Activated CD4-positive, alpha-beta T cell treated with anti-CD3 and anti-CD28 coated beads, Interleukin-2, amount 50 U/mL, for 16 hours (primary cell): Measurements from ENCODE around the gene MACROH2A1.
"Not testable (repeated sequence)": the region's sequence is repeated elsewhere in the genome, so short reads cannot be mapped to it uniquely, and the experiment has no call there.

Experiments
- DNase-seq: peaks from one replicate; pipeline ENCODE4 v3.0.0-alpha.2; 2020

Gene MACROH2A1

DNA sequence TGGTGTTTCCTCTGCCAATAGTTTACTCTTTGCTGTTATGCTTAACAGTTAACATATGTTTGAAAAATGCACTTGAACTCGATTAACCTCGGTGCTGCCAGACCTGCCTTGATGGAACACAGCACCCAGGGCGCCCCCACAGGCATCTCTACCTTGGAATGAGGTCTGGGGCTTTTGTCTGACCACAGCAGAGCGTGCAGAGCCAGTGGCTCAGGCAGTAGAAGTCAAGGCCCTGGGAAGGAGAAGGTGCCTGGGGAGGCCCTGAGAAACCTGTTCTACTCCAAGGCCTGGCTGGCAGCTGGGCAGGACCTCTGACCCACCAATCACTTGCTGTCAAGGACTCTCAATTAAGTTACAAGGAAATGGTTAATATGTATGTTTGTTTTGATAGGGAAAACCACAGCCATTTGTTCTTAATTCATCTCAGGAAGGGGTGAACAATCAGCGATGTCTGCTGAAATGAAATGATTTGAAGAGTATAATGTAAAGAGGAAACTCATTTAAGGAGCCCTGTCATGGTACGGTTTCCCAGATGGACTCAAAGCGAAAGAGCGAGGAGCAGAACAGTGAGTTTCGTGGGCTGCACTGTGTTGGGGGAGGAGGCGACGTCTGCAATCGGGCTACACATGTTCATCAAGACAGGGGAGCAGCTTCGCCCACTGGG lies 21.9 kb downstream of the MACROH2A1 start:
- peak; percentile 78 for DNase-seq

DNA sequence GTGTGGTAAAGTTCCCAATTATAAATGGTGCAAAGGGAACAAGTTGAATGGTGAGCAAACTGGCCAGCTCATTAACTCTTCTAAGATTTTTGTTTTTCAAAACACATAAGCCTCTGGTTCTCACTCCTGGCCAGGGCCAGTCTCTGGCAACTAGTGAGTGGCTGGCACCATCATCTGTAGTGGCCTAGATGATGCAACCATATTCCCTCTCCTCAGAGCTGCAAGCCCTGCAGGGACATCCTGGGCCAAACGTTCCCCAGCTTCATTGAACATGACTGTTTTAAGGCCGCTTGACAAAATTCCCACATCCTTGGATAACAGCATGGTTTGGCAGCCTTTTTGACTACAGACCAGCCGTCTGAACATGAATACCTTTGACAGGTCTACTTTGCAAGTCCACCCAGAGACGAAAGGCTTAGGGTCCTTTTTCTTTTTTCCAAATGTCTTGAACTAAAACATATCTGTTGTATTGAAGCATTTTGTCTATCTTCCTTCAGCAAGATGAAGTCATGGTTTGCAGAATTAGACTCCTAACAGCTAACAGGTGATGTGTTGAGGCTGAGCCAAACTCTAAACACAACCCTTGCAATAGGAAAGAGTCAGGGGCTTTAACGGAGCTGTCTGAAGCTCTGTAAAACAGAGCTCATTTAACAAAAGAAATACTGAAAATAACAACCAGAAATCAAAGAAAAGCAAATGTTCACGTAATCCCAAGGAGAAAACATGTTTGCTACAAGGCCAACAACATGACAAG lies 23.8 kb downstream of the MACROH2A1 start:
- DNase-seq = no peak

DNA sequence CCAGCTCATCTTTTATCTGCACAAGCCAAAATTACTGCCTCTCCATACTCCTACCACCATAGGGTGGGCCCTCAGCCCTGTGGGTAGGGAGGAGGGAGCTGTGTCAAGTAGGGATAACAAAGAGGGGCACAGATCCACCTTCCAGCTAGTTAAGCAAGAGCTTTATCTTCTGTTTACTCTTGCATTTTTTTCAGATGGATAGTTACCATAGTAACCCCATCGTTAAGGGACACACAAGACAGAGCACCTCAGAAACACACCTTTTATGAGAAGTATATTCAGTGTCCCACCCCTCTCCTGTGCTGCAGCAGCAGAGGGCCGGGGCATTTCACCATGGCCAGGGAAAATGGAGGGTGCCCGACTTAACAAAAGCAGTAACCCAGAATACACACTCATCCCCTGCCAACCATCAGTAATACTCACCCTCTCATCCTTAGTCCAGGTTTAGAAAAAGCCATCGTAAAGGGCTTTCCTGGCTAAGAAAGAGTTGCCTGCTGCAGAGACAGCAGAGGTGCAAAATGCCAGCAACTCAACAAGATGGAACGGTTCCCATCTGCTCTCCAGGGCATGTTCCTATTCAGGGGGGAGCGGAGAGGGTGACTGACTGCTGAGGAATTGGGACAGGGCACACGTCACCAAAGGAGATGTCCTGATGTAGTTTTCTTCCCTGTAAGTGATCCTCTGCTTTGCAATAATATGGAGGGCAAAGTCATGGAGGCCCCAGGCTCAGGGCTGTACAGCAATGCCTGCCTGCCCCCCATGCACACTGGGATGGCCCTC lies 25.1 kb downstream of the MACROH2A1 start:
- no peak for DNase-seq

DNA sequence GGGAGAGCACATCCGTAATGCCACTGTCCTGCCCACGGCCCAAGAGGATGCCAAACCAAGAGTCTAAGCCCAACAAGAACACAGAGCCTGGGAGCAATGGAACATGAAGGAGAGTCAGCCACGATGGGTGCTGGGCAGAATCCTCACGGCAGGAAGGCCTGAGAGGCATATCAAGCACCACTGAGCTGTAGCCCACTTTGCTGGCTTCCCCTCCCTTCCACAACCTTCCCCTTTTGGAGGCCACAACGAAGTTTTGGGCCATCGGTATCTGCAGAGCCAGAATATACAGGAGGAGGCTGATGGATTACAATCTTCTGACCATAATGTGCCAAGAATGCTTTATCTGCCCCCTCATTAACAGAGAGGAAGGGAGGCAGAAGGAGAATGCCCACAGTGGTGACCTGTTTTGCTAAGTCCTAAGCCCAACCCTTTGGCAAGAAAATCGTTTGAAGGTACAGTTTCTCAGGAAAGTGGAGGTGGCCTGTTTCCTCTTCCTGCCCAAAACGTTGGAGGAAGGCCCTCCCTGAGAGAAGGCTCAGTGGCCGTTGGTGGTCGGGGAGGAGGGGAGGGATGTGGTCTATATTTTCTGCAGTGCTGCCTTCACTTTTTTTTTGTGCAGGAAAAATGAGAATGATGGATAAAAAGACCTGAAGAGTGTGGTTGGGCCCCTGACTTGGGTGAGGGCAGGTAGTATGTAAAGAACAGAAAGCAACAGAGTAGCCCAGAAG lies 26.2 kb downstream of the MACROH2A1 start:
- peak; percentile 14 for DNase-seq

DNA sequence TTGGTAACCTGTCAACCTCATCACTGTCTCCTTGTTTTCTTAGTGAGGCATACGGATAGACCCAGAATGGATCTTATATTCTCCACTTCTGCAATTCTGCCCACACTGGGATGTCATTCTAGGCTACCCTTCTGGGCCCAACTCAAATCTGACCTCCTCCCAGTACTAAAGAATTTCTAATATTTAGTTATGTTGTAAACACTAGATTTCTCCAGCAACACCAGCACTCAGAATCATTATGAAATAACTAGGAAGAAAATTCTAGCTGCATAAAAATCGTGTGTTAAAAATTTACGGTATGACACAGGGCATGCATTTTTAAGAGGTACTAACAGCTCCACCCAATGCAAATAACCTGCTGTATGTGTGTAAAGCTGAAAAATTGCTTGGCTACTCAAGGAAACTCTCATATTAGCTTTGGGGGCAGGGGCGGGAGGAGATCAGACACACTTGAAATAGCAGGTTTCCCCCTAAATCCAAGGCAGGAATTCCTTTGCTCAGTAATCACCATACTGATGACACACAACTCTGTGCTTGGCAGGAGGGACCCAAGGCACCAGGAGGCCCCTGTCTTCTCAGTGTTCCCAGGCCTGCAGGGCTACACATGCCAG lies 27.3 kb downstream of the MACROH2A1 start:
- no peak for DNase-seq

DNA sequence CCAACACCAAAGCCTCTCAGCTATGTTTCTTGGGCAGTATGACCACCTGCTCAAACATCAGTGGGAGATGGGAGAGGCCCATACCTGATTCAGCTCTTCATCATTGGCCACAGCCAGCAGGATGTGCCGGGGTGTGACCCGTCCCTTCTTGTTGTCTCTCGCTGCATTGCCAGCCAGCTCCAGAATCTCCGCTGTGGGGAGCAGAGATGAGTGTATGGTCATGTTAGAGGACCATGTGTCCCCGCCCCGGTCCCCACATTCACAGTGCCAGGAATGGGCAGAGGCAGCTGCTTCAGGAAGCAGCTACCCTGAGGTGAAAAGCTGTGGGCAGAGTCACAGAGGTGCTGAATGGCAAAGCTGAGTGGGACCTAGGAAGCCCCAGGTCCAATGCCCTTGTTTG lies 29.1 kb downstream of the MACROH2A1 start:
- no peak for DNase-seq

DNA sequence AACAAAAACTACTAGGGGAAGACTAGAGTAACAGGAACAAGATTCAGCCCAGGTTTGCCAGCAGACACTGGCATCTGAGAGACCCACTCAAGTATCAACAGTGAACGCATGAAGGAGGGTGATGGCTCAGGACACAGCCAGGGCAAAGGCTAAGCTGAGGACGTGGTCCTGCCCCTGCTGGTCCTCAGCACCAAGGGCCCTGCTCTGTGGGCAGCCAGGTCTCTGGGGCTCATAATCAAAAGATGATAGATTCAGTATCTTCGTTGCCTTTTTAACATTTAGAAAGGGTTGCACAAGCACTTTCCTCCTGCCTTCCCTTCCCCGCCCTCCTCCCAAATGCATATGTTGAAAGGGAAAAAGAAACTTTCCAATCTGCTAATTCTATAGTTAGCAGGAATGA lies 31.5 kb downstream of the MACROH2A1 start:
- DNase-seq = no peak

DNA sequence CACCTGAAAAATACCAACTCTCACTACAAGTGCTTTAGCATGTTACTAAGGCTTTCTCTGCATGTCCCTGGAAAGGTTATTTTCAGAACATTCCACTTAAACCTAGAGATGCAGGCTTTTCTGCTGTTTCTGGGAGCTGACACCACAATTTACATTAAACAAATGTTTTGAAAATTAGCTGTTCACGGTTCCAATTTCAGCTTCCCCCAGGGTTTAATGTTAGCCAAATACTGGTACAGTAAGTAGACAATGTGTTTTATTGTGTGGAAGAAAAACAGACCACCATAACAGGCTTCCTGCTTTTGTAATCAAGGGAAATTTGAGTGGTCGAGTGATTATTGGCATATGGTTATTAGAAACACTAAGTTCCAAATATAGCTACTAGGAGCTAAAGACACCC lies 32.0 kb downstream of the MACROH2A1 start:
- DNase-seq = no peak

DNA sequence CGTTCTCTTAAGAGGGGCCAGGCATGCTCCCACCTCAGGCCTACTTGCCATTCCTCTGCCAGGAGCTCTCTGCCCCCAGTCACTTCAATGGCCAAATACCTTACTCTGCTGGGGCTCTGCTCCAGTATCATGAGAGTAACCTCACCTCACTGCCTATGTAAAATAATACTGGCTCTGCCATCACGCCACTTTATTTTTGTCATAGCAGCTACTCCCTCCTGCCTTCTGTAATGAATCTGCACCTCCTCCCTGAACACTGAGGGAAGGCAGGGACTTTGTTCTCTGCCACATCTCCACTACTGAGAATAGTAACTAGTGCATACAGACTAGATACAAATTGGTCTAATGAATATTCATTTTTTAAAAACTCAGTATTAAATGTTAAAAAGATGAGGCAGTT lies 33.8 kb downstream of the MACROH2A1 start:
- no peak for DNase-seq

DNA sequence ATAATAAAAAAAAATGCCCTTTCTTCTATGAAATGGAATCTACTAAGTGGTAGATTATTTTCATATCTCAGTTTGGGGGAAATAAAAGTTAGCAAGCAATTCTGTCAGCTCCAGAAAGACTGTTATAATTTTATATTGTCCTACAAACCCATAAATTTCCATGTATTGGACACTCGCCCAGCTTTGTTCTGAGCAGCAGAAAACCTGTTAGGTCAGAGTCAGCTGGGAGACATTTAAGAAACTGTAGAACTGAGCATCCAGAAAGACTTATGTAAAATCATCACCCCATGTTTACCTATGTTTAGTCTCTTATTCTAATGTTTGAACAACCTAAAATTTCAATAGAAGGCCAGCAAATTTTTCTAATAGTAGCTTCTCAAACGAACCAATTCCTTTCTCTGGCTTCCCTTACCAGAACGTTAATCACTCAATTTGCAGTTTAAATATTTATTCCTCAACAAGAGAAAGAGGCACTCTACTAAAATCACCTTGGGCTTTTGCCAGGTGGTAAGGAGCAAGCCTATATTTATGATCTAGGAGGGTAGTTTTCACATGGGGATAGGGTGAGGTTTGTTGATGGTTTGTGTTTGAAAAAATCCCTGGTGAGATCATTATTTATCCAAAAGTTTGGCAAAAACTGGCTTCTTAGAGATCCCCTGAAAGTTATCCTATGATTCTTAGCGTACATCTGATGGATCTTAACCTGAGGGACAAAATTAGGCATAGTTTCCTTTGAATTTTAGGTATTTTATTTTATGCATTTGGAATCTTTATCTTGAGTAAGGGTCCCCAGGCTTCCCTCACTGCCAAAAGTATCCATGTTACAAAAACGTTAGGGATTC lies 34.4 kb downstream of the MACROH2A1 start:
- no peak for DNase-seq

DNA sequence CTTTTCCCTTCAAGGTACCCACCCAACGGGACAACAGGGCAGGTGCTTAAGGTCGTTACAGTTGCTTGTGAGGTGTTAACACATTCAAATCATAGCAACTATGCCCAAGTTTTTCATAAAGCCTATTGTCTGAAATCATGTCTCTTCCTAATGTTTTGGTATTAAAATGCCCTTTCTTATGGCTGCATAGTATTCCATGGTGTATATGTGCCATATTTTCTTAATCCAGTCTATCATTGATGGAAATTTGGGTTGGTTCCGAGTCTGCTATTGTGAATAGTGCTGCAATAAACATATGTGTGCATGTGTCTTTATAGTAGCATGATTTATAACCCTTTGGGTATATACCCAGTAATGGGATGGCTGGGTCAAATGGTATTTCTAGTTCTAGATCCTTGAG lies 35.7 kb downstream of the MACROH2A1 start:
- not testable (repeated sequence) for DNase-seq

DNA sequence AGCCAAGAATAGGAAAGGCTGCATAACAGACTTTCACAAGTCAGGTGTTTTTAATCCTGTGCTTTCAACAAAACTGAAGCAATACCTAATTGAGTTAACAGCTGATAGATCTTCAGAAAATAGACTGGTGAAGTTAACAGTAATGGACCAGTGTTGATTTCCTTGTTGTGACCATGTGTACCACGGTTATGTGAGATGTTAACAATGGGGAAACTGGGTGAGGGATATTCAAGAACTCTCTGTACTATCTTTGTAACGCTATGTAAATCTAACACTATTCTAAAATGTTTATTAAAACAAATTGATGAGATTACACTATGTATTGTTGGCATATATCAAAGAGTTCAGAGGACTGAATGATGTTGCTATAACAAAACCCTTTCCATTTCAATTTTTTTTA lies 36.9 kb downstream of the MACROH2A1 start:
- DNase-seq = no peak

DNA sequence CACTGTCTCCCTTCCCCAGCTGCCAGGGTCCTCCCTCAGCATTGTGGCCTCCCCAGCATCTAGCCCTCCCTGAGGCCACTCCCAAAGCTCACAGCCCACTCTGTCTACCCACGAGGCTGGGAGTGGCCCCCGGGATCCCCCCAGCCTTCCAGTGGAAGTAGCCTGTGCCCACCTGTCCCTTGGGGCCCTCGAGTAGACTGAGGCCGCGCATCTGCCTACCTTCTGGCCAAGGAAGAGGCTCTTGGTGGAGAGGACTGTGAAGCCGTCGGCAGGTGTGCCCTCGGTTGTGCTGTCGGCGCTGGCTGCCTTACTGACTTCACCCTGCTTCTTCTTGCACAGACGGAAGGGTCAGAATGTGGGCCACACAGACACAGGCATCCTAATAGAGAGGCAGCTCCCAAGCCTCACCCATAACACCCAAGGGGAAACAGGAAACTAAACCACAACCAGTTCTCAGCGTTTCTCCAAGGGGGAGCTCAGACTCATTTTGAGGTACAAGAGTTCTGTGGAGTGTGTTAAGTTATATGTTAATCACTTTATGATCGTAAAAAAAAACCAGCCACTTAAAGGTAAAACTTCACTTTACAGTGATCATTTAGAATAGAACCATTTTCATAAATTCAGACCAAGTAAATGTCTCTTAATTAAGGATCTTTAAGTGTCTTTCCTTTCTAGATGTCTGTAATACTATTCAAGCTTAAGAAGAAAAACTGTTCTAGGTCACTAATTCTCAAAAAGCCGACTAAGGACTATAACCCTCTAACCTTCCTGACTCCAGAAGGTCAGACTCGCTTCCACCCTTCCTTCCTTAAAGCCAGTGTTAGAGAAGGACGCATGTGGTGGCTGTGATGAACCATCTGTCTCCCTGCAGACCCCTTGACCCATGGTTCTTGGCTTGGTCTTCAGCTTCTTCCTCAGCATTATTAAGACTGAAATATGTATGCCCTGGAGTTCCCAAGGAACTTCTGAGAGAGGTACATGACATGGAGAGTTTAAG lies 38.5 kb downstream of the MACROH2A1 start:
- peak; percentile 5 for DNase-seq

DNA sequence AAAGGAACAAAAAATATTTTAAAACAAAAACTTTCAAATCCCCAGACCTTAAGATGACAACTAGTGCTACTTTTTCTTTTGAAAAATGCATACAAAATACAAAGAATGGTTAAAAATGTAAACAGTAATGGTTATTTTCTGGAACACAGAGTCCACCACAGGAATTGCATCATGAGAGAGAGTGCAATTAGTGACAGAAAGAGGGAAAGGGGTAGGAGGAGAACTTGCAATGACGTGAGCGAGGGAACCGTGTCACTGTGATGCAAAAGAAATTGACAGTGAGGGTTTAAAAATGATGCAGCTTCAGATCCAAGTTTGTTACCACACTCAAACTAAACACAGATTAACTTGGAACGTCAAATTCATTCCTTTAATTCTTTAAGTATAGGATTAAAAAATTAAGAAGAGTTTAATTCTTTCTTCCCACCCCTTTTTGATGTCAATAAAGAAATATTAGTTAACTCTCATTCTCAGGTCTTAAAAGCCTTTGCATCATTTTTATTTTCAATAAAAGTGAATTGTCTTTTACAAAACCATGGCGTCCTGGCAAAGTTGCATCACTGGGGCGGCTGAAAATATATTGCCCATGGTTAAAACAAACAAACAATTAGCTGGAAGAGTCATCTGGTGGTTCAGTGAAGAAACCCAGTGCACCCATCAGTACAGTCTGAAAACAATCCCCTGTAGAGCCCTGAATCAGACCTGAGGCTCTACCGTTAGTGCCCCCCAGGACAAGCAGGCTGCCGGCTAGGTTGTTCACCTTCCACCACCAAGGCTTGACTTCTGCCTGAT lies 39.5 kb downstream of the MACROH2A1 start:
- no peak for DNase-seq

DNA sequence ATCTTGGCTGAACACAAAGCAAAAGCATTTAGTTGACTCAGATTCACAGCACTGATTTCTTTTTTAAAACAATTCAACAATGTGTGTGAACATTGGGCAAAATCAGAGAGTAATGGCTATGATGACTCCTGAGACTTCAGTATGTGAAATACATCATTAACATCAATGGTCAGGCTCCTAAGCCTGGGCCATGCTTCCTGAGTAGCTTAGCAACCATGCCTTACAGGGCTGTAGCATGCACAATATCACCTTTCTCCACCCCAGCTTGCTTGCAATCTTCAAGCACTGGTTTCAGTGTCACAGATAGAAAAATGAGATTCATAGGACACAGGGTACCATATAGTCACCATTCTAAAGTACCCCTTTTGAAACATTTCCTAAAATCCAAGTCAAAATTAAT lies 41.3 kb downstream of the MACROH2A1 start:
- no peak for DNase-seq

DNA sequence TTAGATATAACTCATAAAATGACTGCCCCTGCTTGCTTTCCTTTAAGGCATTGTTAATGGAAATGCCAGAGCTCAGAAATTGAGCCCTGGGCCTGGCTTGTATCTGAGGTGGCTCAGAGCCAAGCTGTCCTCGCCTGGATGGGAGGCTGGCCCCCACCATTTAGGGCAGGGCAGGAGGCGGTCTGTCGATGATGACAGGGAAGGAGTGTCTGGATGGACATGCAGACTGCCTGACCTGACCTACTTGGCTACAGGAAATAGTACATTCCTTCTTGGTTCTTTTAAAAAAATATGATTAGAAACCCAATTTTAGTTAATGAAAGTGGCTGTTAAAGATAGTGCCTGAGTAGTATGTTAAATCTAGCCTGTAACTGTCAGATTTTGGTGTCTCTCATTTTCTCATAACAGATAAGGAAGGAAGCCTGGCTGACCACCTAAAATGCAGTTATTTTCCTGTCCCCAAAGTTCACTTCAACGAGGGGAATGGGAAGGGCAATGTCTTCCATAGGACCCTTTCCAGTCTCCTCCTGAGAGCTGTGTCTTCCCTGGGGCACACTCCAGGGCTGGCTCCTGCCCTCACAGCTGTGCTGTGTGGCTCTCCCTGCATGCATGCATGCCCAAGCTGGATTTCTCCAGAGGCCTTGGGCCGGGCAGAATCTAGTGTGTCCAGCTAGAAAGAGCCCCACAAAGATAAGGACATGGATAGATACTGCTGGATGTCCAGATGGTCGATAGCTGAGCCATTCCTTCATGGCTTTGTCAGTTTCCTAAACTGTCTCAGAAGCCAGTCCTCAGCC lies 42.3 kb downstream of the MACROH2A1 start:
- DNase-seq = no peak

DNA sequence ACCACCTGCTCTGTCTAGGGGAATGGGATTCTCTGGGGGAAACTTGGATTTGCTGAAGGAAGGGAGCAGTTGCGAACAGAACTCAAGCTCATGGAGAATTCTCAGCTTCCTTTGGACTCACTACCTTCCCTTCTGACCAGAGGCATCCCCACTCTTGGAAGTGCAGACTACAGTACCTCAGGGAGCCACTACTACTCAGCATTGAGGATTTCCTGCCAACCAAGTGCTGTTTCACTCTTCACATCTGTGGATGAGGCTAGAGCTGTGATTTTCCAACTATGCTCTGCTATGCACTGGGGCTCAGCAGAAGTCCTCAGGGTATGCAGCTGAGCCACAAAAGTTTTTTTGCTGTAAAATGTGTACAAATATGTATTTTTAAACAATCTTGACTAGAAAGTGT lies 43.9 kb downstream of the MACROH2A1 start:
- no peak for DNase-seq

DNA sequence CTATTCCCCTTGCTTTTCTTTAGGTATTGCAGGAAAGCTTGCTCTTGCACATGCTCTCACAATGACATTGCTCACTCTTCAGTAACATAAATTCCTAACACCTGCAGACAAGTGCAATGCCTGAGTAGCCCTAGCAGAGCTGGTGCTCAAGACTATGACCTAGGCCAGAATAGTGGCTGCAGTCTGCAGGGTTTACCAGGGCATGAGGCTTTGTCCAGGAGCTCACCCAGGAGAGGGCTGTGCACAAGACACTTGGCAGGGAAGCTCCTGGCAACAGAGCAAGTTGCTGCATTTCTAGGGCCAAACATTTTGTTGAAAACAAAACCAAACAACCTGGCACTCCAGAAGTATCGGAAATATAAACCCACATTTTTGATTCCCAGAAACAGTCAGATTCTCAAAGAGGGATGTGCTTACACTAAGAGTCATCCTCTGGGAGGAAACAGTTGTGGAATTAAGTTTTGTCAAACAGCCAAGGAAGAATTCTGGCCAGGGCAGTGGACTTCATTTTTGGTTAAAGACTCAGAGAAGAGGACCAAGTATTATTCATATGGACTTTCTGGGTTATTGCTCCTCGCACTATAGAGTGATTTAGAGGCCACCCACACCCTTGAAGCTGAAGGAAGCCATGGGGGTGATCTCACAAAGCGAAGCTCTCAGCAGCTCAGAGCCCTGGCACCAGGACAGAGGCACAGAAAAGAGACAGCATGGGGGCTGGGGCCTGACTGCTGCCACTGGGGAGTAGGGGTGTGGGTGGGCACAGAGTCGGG lies 44.9 kb downstream of the MACROH2A1 start:
- DNase-seq = no peak
